ENCODE results near the gene PXDN.

PXDN gene

DNA sequence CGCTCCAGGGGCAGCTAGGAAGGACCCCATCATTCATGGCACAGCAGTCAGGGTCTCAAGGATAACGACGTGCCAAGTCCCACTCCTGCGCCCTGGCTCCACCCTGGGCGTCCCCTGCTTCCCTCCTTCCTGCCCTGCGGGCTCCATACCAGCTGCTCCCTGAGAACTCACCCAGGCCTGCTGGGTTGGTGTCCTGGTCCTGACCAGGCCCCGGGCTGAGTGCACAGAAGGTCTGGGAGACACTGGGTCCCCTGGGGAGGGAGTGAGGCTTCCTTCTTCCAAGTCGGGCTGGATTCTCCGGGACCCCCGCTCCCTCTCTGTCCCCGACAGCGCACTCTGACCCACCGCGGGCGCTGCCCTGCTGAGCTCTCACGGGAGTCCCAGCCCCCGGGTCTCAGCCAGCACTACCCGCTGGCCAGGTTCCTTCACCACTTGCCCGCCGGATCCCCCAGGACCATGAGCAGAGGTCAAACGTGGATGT, 160.2 kb downstream of the PXDN start:
- H3K27me3 Mint-ChIP-seq, result peaks cover 8% of the 10 kb centered on the region
- no peaks in the 10 kb centered on the region for H3K9me3 Mint-ChIP-seq
- H3K36me3 Mint-ChIP-seq (ENCODE audit: insufficient read depth), result no peaks in the 10 kb centered on the region
- no peak overlapping the region for H3K4me3 Mint-ChIP-seq
- ATAC-seq (replicated peaks; ENCODE audit: extremely low read depth, poor library complexity, severe bottlenecking) (no peak), DNase-seq (ENCODE audit: low spot score in 2 of 2) (no peak)
- H3K4me1 Mint-ChIP-seq, result no peaks in the 10 kb centered on the region
- H3K27ac Mint-ChIP-seq (ENCODE audit: low read depth), result no peak overlapping the region

DNA sequence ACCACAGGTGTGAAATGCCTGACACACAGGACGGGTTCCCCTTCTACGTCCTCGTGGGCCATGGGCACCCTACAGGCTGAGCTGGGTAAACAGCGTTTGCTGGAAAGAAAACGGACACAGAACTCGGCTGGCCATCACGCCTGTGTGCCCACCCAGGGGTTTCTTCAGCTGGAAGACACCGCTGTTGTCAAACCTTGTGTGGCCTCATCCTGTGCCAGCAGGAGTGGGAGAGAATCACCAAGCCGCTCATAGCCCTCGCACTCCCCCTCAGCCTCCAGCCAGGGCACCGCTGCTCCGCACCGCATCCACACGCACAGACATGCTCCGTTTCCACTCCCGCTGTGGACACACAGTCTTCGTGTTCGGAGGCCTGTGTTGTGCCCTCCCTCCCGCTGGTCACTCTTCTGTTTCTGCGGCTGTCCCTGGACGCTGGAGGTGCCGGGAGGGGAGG, 161.4 kb downstream of the PXDN start:
- no peak for DNase-seq (ENCODE audit: low spot score in 2 of 2)
- H3K27me3 Mint-ChIP-seq, result peaks cover 8% of the 10 kb centered on the region
- H3K4me1 Mint-ChIP-seq, result no peaks in the 10 kb centered on the region
- no peaks in the 10 kb centered on the region for H3K9me3 Mint-ChIP-seq
- no peak overlapping the region for H3K4me3 Mint-ChIP-seq
- H3K27ac Mint-ChIP-seq (ENCODE audit: low read depth), result no peak overlapping the region
- no peak for ATAC-seq (replicated peaks; ENCODE audit: extremely low read depth, poor library complexity, severe bottlenecking)
- no peaks in the 10 kb centered on the region for H3K36me3 Mint-ChIP-seq (ENCODE audit: insufficient read depth)

DNA sequence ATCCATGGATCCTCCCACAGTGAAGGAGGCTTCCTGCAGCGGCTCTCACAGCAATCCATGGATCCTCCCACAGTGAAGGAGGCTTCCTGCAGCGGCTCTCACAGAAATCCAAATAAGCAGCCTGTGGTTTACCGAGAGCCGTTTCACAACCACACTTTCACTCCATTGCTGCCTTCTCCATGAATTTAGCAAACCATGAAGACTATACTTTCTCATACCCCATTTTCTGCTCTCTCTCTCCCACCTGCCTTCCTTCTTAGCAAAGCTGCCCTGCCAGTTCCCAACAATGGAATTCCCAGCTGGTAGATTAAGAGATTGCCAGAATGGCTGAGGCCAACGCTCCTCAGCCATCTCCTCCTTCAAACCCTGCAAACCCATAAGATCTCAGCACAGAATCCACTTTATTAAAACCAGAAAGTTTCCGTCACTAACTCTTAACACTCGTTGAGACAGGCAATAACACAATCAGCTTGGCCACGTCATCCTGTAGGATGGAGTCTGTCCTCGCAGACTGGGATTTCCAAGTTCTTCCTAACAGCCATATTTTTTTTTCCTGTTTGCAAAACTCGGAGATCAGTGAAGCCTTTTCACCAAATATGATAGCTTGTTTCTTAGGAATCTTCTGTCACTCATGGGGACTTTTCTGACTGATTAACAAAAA, 162.2 kb downstream of the PXDN start:
- ATAC-seq (replicated peaks; ENCODE audit: extremely low read depth, poor library complexity, severe bottlenecking) (no peak), DNase-seq (ENCODE audit: low spot score in 2 of 2) (no peak)
- peaks cover 8% of the 10 kb centered on the region for H3K27me3 Mint-ChIP-seq
- H3K36me3 Mint-ChIP-seq (ENCODE audit: insufficient read depth), result no peaks in the 10 kb centered on the region
- no peak overlapping the region for H3K4me3 Mint-ChIP-seq
- H3K9me3 Mint-ChIP-seq, result no peaks in the 10 kb centered on the region
- H3K27ac Mint-ChIP-seq (ENCODE audit: low read depth), result no peak overlapping the region
- H3K4me1 Mint-ChIP-seq, result no peaks in the 10 kb centered on the region

Measured in central memory CD8-positive, alpha-beta T cell (primary cell).